HepG2 (cell line): ENCODE results near the gene RCC2. TPM values are rescaled to one million over a fixed set of nuclear protein-coding genes. Genes with fewer than 3 reads are reported as not detected.
A peak's percentile ranks its signal among the peaks of the same experiment; 100 is the strongest.

ENCODE experiments used
- AGO1 ChIP-seq: fragments of 200-400 bp; formaldehyde crosslinking; IDR thresholded peaks from 2 replicates; pipeline ENCODE4 v1.6.1; 2017; ENCODE audit warnings: mild to moderate bottlenecking, low read depth, low read length, moderate library complexity; ENCODE audit not compliant: poor library complexity, severe bottlenecking
- ATF3 ChIP-seq: sonication (generic); formaldehyde crosslinking; IDR thresholded peaks from 2 replicates; pipeline ENCODE4 v1.4.0; 2020; ENCODE audit warnings: missing genetic modification reagents
- BCLAF1 ChIP-seq: fragments of 450-650 bp; IDR thresholded peaks from 2 replicates; pipeline ENCODE4 v1.6.1; 2017; ENCODE audit warnings: mild to moderate bottlenecking
- MED1 ChIP-seq: sonication (generic); formaldehyde crosslinking; IDR thresholded peaks from 2 replicates; pipeline ENCODE4 v1.4.0; 2020; ENCODE audit warnings: missing genetic modification reagents
- MYC ChIP-seq: sonication (generic); formaldehyde crosslinking; IDR thresholded peaks from 2 replicates; pipeline ENCODE4 v1.9.0; 2021; ENCODE audit warnings: missing genetic modification reagents, borderline replicate concordance
- NR3C1 ChIP-seq: sonication (generic); formaldehyde crosslinking; IDR thresholded peaks from 2 replicates; pipeline ENCODE4 v1.4.0; 2020; ENCODE audit warnings: missing genetic modification reagents
- PAXIP1 ChIP-seq: sonication (generic); formaldehyde crosslinking; conservative IDR thresholded peaks from 2 replicates; pipeline ENCODE4 v1.4.0; 2020; ENCODE audit warnings: mild to moderate bottlenecking, missing genetic modification reagents, moderate library complexity
- RFX3 ChIP-seq: IDR thresholded peaks from 2 replicates; pipeline ENCODE4 v1.6.1; 2016; ENCODE audit warnings: missing biosample characterization, missing genetic modification reagents
- SMAD9 ChIP-seq: sonication (generic); formaldehyde crosslinking; IDR thresholded peaks from 2 replicates; pipeline ENCODE4 v1.5.1; 2020; ENCODE audit warnings: mild to moderate bottlenecking, missing genetic modification reagents
- SOX6 ChIP-seq, 2 experiments: fragments of 450-650 bp in 1 of 2; sonication (generic) in 1 of 2; formaldehyde crosslinking in 1 of 2; IDR thresholded peaks; 2 replicates each; pipeline versions ENCODE4 v1.4.0 to v1.6.1; 2017 to 2020; ENCODE audit warnings: antibody characterized with exemption in 1 of 2, mild to moderate bottlenecking in 1 of 2, missing genetic modification reagents in 1 of 2
- SRSF9 ChIP-seq: fragments of 200-400 bp; formaldehyde crosslinking; IDR thresholded peaks from 2 replicates; pipeline ENCODE4 v1.6.1; 2018; ENCODE audit warnings: borderline replicate concordance, mild to moderate bottlenecking, low read depth, low read length; ENCODE audit not compliant: insufficient read depth, poor library complexity, severe bottlenecking
- STAG1 ChIP-seq: sonication (generic); formaldehyde crosslinking; IDR thresholded peaks from 2 replicates; pipeline ENCODE4 v1.4.0; 2020; ENCODE audit warnings: missing genetic modification reagents
- ZFP90 ChIP-seq: sonication (generic); formaldehyde crosslinking; IDR thresholded peaks from 2 replicates; pipeline ENCODE4 v1.8.0; 2022; ENCODE audit warnings: missing genetic modification reagents, mild to moderate bottlenecking, inconsistent platforms, borderline replicate concordance
- ZNF44 ChIP-seq: sonication (generic); formaldehyde crosslinking; IDR thresholded peaks from 2 replicates; pipeline ENCODE4 v1.5.1; 2020; ENCODE audit warnings: mild to moderate bottlenecking, missing genetic modification reagents
- ZNF441 ChIP-seq: sonication (generic); formaldehyde crosslinking; IDR thresholded peaks from 2 replicates; pipeline ENCODE4 v1.7.0; 2021; ENCODE audit warnings: missing genetic modification reagents, borderline replicate concordance
- ZNF687 ChIP-seq: sonication (generic); formaldehyde crosslinking; IDR thresholded peaks from 2 replicates; pipeline ENCODE4 v1.5.1; 2020; ENCODE audit warnings: mild to moderate bottlenecking, missing genetic modification reagents, moderate library complexity
- ZNF773 ChIP-seq: sonication (generic); formaldehyde crosslinking; IDR thresholded peaks from 2 replicates; pipeline ENCODE4 v1.4.0; 2020; ENCODE audit warnings: missing genetic modification reagents, borderline replicate concordance
- polyA plus RNA-seq, 8 experiments: library from polyadenylated mRNA; depleted of rRNA in 3 of 8; stranded (reverse) in 7 of 8; unstranded in 1 of 8; fragments of >200 nt; fragmentation: Illumina TruSeq in 4 of 8; extraction: Trizol in 4 of 8; gene quantifications; 2 replicates each; pipeline versions ENCODE4 v1.2.1 to v1.2.3, GENCODE V29; 2011 to 2016; ENCODE audit warnings: low read depth in 4 of 8, missing spikeins in 1 of 8, mixed read lengths in 1 of 8; ENCODE audit not compliant: insufficient read depth in 1 of 8
- total RNA-seq, 5 experiments: library from RNA; depleted of rRNA; stranded (reverse); fragments of >200 nt; fragmentation: Illumina TruSeq; extraction: Trizol; gene quantifications; 2 replicates each; pipeline ENCODE4 v1.2.3, GENCODE V29; 2016; ENCODE audit warnings: low read depth in 1 of 5

RCC2 gene
- total and polyA plus RNA-seq, 2 of the 13 experiments (the other 11 are each of a cell fraction or from before 2014, with no cell fraction given) = 20.5 to 55.8 TPM

GRCh38 chr1:17405898-17406759 lies 33.3 kb downstream of the RCC2 start (continued):
- TF ChIP-seq ZNF687 (CRISPR knock-in tag) (peak; percentile 72), ZFP90 (CRISPR knock-in tag) (no peak), MED1 (CRISPR knock-in tag) (peak; percentile 31; the same call in 1 of the 2 replicates), NR3C1 (CRISPR knock-in tag) (no peak), SRSF9 (no peak), AGO1 (peak; percentile 44), PAXIP1 (CRISPR knock-in tag) (0 out of 2 replicates have a peak, but pooled peaks have one; percentile 13), RFX3 (no peak), SOX6 (IDR thresholded peaks at IDR 0.05) (no peak), SOX6 (CRISPR knock-in tag; IDR thresholded peaks at IDR 0.05) (no peak), ZNF441 (no peak), ZNF44 (CRISPR knock-in tag) (no peak), ATF3 (no peak), BCLAF1 (no peak), STAG1 (CRISPR knock-in tag) (peak; percentile 70), MYC (CRISPR knock-in tag) (peak; percentile 41; the same call in 1 of the 2 replicates), SMAD9 (no peak), ZNF773 (CRISPR knock-in tag) (no peak; the same call in 1 of the 2 replicates)
